ENCODE measurements around the gene CFL1. TPM values are rescaled to one million over a fixed set of nuclear protein-coding genes. Genes with fewer than 3 reads are reported as not detected.

The CFL1 gene
- total and polyA plus RNA-seq, 2 of the 8 experiments (the other 6 are each of a cell fraction or from before 2014, with no cell fraction given): 1,252 to 1,365 TPM

DNA sequence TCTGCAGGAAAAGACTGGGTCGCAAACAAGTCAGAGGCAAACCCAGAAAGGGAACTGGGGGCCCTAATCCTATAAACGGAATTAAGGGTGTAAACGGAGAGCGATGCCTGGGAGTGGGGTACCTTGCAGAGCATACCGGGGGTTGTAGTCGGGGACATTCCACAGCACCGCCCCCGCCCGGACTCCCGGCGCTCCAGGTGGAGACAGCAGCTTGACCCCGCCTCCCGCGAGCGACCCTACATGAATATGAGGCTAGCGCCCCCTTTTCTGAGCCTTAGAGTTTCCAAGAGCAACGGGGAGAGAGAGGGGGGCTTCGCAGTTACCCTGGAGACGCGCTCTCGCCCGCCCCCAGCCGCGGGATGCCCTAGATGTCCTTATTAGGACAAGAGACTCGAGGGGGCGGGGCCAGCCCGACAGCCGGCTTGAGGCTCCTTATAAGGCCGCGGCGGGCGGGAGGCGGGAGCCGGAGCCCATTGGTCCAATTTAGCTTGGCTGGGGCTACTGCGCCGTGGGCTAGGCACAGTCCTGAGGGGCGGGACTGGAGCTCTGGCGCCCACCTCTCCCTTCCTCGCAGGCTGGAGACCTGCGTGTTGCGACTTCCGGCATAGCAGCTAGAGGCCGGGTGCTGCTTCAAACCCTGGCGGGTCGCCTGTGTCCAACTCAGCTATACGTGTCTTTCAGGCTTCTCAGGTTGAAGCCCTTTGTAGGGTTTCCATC is 1.3 kb upstream of the CFL1 start (continued):
- TF ChIP-seq, protein P1, sequence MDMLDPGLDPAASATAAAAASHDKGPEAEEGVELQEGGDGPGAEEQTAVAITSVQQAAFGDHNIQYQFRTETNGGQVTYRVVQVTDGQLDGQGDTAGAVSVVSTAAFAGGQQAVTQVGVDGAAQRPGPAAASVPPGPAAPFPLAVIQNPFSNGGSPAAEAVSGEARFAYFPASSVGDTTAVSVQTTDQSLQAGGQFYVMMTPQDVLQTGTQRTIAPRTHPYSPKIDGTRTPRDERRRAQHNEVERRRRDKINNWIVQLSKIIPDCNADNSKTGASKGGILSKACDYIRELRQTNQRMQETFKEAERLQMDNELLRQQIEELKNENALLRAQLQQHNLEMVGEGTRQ (IDR thresholded peaks at IDR 0.05; ENCODE audit: low read length): no peak
- TF ChIP-seq, protein P2, sequence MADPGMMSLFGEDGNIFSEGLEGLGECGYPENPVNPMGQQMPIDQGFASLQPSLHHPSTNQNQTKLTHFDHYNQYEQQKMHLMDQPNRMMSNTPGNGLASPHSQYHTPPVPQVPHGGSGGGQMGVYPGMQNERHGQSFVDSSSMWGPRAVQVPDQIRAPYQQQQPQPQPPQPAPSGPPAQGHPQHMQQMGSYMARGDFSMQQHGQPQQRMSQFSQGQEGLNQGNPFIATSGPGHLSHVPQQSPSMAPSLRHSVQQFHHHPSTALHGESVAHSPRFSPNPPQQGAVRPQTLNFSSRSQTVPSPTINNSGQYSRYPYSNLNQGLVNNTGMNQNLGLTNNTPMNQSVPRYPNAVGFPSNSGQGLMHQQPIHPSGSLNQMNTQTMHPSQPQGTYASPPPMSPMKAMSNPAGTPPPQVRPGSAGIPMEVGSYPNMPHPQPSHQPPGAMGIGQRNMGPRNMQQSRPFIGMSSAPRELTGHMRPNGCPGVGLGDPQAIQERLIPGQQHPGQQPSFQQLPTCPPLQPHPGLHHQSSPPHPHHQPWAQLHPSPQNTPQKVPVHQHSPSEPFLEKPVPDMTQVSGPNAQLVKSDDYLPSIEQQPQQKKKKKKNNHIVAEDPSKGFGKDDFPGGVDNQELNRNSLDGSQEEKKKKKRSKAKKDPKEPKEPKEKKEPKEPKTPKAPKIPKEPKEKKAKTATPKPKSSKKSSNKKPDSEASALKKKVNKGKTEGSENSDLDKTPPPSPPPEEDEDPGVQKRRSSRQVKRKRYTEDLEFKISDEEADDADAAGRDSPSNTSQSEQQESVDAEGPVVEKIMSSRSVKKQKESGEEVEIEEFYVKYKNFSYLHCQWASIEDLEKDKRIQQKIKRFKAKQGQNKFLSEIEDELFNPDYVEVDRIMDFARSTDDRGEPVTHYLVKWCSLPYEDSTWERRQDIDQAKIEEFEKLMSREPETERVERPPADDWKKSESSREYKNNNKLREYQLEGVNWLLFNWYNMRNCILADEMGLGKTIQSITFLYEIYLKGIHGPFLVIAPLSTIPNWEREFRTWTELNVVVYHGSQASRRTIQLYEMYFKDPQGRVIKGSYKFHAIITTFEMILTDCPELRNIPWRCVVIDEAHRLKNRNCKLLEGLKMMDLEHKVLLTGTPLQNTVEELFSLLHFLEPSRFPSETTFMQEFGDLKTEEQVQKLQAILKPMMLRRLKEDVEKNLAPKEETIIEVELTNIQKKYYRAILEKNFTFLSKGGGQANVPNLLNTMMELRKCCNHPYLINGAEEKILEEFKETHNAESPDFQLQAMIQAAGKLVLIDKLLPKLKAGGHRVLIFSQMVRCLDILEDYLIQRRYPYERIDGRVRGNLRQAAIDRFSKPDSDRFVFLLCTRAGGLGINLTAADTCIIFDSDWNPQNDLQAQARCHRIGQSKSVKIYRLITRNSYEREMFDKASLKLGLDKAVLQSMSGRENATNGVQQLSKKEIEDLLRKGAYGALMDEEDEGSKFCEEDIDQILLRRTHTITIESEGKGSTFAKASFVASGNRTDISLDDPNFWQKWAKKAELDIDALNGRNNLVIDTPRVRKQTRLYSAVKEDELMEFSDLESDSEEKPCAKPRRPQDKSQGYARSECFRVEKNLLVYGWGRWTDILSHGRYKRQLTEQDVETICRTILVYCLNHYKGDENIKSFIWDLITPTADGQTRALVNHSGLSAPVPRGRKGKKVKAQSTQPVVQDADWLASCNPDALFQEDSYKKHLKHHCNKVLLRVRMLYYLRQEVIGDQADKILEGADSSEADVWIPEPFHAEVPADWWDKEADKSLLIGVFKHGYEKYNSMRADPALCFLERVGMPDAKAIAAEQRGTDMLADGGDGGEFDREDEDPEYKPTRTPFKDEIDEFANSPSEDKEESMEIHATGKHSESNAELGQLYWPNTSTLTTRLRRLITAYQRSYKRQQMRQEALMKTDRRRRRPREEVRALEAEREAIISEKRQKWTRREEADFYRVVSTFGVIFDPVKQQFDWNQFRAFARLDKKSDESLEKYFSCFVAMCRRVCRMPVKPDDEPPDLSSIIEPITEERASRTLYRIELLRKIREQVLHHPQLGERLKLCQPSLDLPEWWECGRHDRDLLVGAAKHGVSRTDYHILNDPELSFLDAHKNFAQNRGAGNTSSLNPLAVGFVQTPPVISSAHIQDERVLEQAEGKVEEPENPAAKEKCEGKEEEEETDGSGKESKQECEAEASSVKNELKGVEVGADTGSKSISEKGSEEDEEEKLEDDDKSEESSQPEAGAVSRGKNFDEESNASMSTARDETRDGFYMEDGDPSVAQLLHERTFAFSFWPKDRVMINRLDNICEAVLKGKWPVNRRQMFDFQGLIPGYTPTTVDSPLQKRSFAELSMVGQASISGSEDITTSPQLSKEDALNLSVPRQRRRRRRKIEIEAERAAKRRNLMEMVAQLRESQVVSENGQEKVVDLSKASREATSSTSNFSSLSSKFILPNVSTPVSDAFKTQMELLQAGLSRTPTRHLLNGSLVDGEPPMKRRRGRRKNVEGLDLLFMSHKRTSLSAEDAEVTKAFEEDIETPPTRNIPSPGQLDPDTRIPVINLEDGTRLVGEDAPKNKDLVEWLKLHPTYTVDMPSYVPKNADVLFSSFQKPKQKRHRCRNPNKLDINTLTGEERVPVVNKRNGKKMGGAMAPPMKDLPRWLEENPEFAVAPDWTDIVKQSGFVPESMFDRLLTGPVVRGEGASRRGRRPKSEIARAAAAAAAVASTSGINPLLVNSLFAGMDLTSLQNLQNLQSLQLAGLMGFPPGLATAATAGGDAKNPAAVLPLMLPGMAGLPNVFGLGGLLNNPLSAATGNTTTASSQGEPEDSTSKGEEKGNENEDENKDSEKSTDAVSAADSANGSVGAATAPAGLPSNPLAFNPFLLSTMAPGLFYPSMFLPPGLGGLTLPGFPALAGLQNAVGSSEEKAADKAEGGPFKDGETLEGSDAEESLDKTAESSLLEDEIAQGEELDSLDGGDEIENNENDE (IDR thresholded peaks at IDR 0.05; ENCODE audit: insufficient replicate concordance, low read length): no peak
- TF ChIP-seq ASH2L (IDR thresholded peaks at IDR 0.05; ENCODE audit: low read length) (peak; percentile 5), SIX5 (IDR thresholded peaks at IDR 0.05; ENCODE audit: low read depth, low read length) (peak; percentile 14; the same call in 1 of the 2 replicates), SP4 (IDR thresholded peaks at IDR 0.05; ENCODE audit: low read length) (peak; percentile 59; the same call in 1 of the 2 replicates), BRCA1 (IDR thresholded peaks at IDR 0.05; ENCODE audit: low read depth, low read length) (no peak), TEAD4 (IDR thresholded peaks at IDR 0.05; ENCODE audit: low read depth, low read length) (peak; percentile 79), KDM4A (IDR thresholded peaks at IDR 0.05; ENCODE audit: low read depth, low read length, severe bottlenecking) (peak; percentile 16), SRF (IDR thresholded peaks at IDR 0.05; ENCODE audit: low read depth, low read length) (peak; percentile 100), TAF1 (IDR thresholded peaks at IDR 0.05; ENCODE audit: low read depth, low read length) (peak; percentile 69; the same call in 1 of the 2 replicates)

Data from H1 (cell line).